Liver (tissue), 9 donors: ENCODE results near the gene PCSK1. TPM values are rescaled to one million over a fixed set of nuclear protein-coding genes. Genes with fewer than 3 reads are reported as not detected.

Experiments
- DNase-seq: peaks from one replicate; pipeline ENCODE4 v3.0.0-alpha.2; 2017; ENCODE audit warnings: low spot score
- H3K27ac ChIP-seq, 2 donors: one replicate each; pipeline ENCODE4 v1.7.0; 2013; ENCODE audit warnings: inconsistent platforms in 2 of 2, low read length in 2 of 2, control low read depth in 1 of 2, low read depth in 1 of 2, mild to moderate bottlenecking in 1 of 2
- H3K27me3 ChIP-seq, 4 donors: one replicate each; pipeline versions ENCODE4 v1.6.1 to v1.7.0; 2013; ENCODE audit warnings: low read length in 3 of 4, inconsistent platforms in 1 of 4, mild to moderate bottlenecking in 1 of 4, moderate library complexity in 1 of 4; ENCODE audit not compliant: control insufficient read depth in 4 of 4, insufficient read depth in 4 of 4
- H3K36me3 ChIP-seq, 4 donors: one replicate each; pipeline versions ENCODE4 v1.6.1 to v1.7.0; 2013; ENCODE audit warnings: low read length in 3 of 4, mild to moderate bottlenecking in 3 of 4, low read depth in 1 of 4, moderate library complexity in 1 of 4; ENCODE audit not compliant: control insufficient read depth in 4 of 4, insufficient read depth in 3 of 4
- H3K4me1 ChIP-seq, 4 donors: one replicate each; pipeline versions ENCODE4 v1.6.1 to v1.7.0; 2013; ENCODE audit warnings: low read length in 3 of 4, mild to moderate bottlenecking in 3 of 4, moderate library complexity in 1 of 4; ENCODE audit not compliant: control insufficient read depth in 4 of 4, insufficient read depth in 4 of 4
- H3K4me3 ChIP-seq, 3 donors: one replicate each; pipeline versions ENCODE4 v1.6.1 to v1.7.0; 2013; ENCODE audit warnings: low read length in 3 of 3, control low read depth in 1 of 3, low read depth in 1 of 3, mild to moderate bottlenecking in 1 of 3
- H3K9ac ChIP-seq, 2 donors: one replicate each; pipeline ENCODE4 v1.7.0; 2013; ENCODE audit warnings: low read length in 2 of 2, mild to moderate bottlenecking in 2 of 2, moderate library complexity in 2 of 2, control low read depth in 1 of 2, low read depth in 1 of 2
- H3K9me3 ChIP-seq, 4 donors: one replicate each; pipeline versions ENCODE4 v1.6.1 to v1.7.0; 2013; ENCODE audit warnings: low read length in 3 of 4; ENCODE audit not compliant: control insufficient read depth in 4 of 4
- CTCF ChIP-seq: fragments of 150-350 bp; IDR thresholded peaks from 2 replicates; pipeline ENCODE4 v1.5.1; 2017; ENCODE audit warnings: improper control_type of control experiment, low read depth, low read length; ENCODE audit not compliant: missing input control
- EGR1 ChIP-seq, 2 donors: IDR thresholded peaks; 2 replicates each; pipeline ENCODE4 v1.6.1; 2016 to 2018; ENCODE audit warnings: antibody characterized with exemption in 2 of 2, low read depth in 2 of 2
- FOXA1 ChIP-seq: IDR thresholded peaks from 2 replicates; pipeline ENCODE4 v1.6.1; 2016; ENCODE audit warnings: antibody characterized with exemption
- GABPA ChIP-seq, 2 donors: IDR thresholded peaks in 1 of 2; conservative IDR thresholded peaks in 1 of 2; 2 replicates each; pipeline ENCODE4 v1.6.1; 2016; ENCODE audit warnings: antibody characterized with exemption in 2 of 2, mild to moderate bottlenecking in 1 of 2, moderate library complexity in 1 of 2
- HNF4A ChIP-seq, 2 donors: conservative IDR thresholded peaks; 2 replicates each; pipeline ENCODE4 v1.6.1; 2016; ENCODE audit warnings: antibody characterized with exemption in 2 of 2, mild to moderate bottlenecking in 2 of 2
- HNF4G ChIP-seq: IDR thresholded peaks from 2 replicates; pipeline ENCODE4 v1.6.1; 2016; ENCODE audit warnings: antibody characterized with exemption
- JUND ChIP-seq, 2 donors: IDR thresholded peaks; 2 replicates each; pipeline ENCODE4 v1.6.1; 2016; ENCODE audit warnings: antibody characterized with exemption in 2 of 2
- RXRA ChIP-seq, 2 donors: IDR thresholded peaks; 2 replicates each; pipeline ENCODE4 v1.6.1; 2017 to 2018; ENCODE audit warnings: antibody characterized with exemption in 2 of 2, mild to moderate bottlenecking in 1 of 2
- SP1 ChIP-seq: IDR thresholded peaks from 2 replicates; pipeline ENCODE4 v1.6.1; 2018; ENCODE audit warnings: antibody characterized with exemption, mild to moderate bottlenecking
- TAF1 ChIP-seq: conservative IDR thresholded peaks from 2 replicates; pipeline ENCODE4 v1.6.1; 2016; ENCODE audit warnings: antibody characterized with exemption, mild to moderate bottlenecking
- YY1 ChIP-seq: IDR thresholded peaks from 2 replicates; pipeline ENCODE4 v1.6.1; 2016; ENCODE audit warnings: antibody characterized with exemption, mild to moderate bottlenecking
- ZBTB33 ChIP-seq: IDR thresholded peaks from 2 replicates; pipeline ENCODE4 v1.6.1; 2016; ENCODE audit warnings: antibody characterized with exemption
- WGBS: extraction: QIAGEN DNeasy Blood & Tissue Kit; methylation state at CpG from one replicate; pipeline ENCODE4 v1.1.7; 2013; 5-methylcytosine and 5-hydroxymethylcytosine counted together
- polyA plus RNA-seq, 2 donors: library from polyadenylated mRNA; stranded (reverse) in 1 of 2; unstranded in 1 of 2; fragments of 200-250 nt in 1 of 2; fragments of >200 nt in 1 of 2; fragmentation: Nextera tagmentation in 1 of 2; extraction: Ambion mirVana in 1 of 2; gene quantifications; one replicate each; pipeline versions ENCODE4 v1.2.1 to v1.2.3, GENCODE V29; 2013 to 2015
- total RNA-seq, 2 donors: library from RNA; depleted of rRNA; stranded (reverse); fragments of >200 nt; gene quantifications; one replicate each; pipeline ENCODE4 v1.2.3, GENCODE V29; 2014
- TF ChIP-seq, protein P1 (sequence below): IDR thresholded peaks from 2 replicates; pipeline ENCODE4 v1.6.1; 2016; ENCODE audit warnings: antibody characterized with exemption, mild to moderate bottlenecking
- TF ChIP-seq, protein P2 (sequence below): IDR thresholded peaks from 2 replicates; pipeline ENCODE4 v1.6.1; 2016; ENCODE audit warnings: antibody characterized with exemption
- donor health status: healthy.
- donor health status: healthy.
- donor health status: healthy.
- donor health status: healthy.
- donor health status: healthy.

Gene PCSK1
- total and polyA plus RNA-seq, 4 donors = 0.01 to 0.09 (median 0.08) TPM

DNA sequence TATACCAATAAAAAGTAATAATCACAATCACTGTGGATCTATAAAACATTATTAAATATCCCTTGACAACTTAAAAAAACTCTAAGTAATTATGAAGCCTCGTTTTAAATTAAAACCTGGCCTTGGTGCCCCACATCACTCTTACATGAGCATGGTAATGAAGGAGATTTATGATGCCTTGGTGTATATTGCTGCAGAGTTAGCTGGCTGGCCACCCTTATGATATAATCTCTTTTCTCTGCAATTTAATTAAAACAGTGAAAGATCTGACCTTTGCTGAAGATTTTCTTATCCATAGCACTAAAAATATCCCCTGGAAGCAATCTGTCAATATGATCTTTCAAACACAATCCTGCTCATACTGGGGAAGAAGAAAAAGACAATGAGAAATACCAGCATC is 48.8 kb upstream of the PCSK1 start (continued):
- TF ChIP-seq, protein P1, sequence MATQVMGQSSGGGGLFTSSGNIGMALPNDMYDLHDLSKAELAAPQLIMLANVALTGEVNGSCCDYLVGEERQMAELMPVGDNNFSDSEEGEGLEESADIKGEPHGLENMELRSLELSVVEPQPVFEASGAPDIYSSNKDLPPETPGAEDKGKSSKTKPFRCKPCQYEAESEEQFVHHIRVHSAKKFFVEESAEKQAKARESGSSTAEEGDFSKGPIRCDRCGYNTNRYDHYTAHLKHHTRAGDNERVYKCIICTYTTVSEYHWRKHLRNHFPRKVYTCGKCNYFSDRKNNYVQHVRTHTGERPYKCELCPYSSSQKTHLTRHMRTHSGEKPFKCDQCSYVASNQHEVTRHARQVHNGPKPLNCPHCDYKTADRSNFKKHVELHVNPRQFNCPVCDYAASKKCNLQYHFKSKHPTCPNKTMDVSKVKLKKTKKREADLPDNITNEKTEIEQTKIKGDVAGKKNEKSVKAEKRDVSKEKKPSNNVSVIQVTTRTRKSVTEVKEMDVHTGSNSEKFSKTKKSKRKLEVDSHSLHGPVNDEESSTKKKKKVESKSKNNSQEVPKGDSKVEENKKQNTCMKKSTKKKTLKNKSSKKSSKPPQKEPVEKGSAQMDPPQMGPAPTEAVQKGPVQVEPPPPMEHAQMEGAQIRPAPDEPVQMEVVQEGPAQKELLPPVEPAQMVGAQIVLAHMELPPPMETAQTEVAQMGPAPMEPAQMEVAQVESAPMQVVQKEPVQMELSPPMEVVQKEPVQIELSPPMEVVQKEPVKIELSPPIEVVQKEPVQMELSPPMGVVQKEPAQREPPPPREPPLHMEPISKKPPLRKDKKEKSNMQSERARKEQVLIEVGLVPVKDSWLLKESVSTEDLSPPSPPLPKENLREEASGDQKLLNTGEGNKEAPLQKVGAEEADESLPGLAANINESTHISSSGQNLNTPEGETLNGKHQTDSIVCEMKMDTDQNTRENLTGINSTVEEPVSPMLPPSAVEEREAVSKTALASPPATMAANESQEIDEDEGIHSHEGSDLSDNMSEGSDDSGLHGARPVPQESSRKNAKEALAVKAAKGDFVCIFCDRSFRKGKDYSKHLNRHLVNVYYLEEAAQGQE = no peak
- TF ChIP-seq CTCF = no peak

- no peak for TF ChIP-seq GABPA (IDR thresholded peaks at IDR 0.05 in 1 of 2, conservative IDR thresholded peaks at IDR 0.05 in 1 of 2)
- TF ChIP-seq, protein P2, sequence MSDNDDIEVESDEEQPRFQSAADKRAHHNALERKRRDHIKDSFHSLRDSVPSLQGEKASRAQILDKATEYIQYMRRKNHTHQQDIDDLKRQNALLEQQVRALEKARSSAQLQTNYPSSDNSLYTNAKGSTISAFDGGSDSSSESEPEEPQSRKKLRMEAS = no peak
- no peak for TF ChIP-seq CTCF
- TF ChIP-seq HNF4G = no peak
- H3K27ac ChIP-seq = no peak overlapping the region
- no peaks in the 10 kb centered on the region for H3K27me3 ChIP-seq
- no peaks in the 10 kb centered on the region for H3K4me1 ChIP-seq
- no peaks in the 10 kb centered on the region for H3K9me3 ChIP-seq
- DNase-seq = no peak
- H3K9ac ChIP-seq = no peak overlapping the region
- no peak overlapping the region for H3K4me3 ChIP-seq
- H3K36me3 ChIP-seq = no peaks in the 10 kb centered on the region
Measured at GRCh38 chr5:96481009-96481786, 48.1 kb upstream of the PCSK1 start.

GRCh38 chr5:96478983-96479382 is 45.9 kb upstream of the PCSK1 start:
- DNase-seq = no peak
- H3K9me3 ChIP-seq = no peaks in the 10 kb centered on the region
- H3K27ac ChIP-seq = no peak overlapping the region
- no peaks in the 10 kb centered on the region for H3K27me3 ChIP-seq
- H3K4me3 ChIP-seq = no peak overlapping the region
- 82% methylated on average over 1 of the region's 1 CpG for WGBS
- H3K9ac ChIP-seq = no peak overlapping the region
- H3K36me3 ChIP-seq = no peaks in the 10 kb centered on the region
- no peaks in the 10 kb centered on the region for H3K4me1 ChIP-seq
- TF ChIP-seq HNF4A (conservative IDR thresholded peaks at IDR 0.05) (no peak), YY1 (no peak), SP1 (no peak), TAF1 (no peak), JUND (IDR thresholded peaks at IDR 0.05) (no peak), FOXA1 (no peak), CTCF (no peak), EGR1 (IDR thresholded peaks at IDR 0.05; ENCODE audit: low read depth in 2 of 2) (no peak), RXRA (IDR thresholded peaks at IDR 0.05) (no peak), ZBTB33 (no peak)
- TF ChIP-seq, protein P2 = no peak
